Keratinocyte (primary cell): ENCODE results near the gene OSBPL10. TPM values are rescaled to one million over a fixed set of nuclear protein-coding genes. Genes with fewer than 3 reads are reported as not detected.

Experiments
- DNase-seq: peaks from one replicate; pipeline ENCODE4 v3.0.0-alpha.2; 2011; ENCODE audit warnings: low read depth, missing footprints, low spot score
- FAIRE-seq: peaks from 2 replicates; lab custom pipeline; 2011; peaks lifted over from hg19 to GRCh38; lab: Jason Lieb, UNC
- H2AFZ ChIP-seq: 2 replicates; pipeline ENCODE4 v1.6.0; 2012; ENCODE audit warnings: low read length, control low read depth, inconsistent platforms; ENCODE audit not compliant: control insufficient read depth
- H3K27ac ChIP-seq: 2 replicates; pipeline ENCODE4 v1.5.1; 2011; ENCODE audit warnings: low read length; ENCODE audit not compliant: control insufficient read depth, insufficient read depth
- H3K27me3 ChIP-seq: 3 replicates; pipeline ENCODE4 v1.6.0; 2011; ENCODE audit warnings: low read length; ENCODE audit not compliant: control insufficient read depth, insufficient read depth; ENCODE audit errors: extremely low read depth
- H3K36me3 ChIP-seq, 2 experiments: 2 replicates in 1 of 2; 3 replicates in 1 of 2; pipeline ENCODE4 v1.5.1; 2011; ENCODE audit warnings: low read length in 2 of 2, mild to moderate bottlenecking in 1 of 2; ENCODE audit not compliant: control insufficient read depth in 2 of 2, insufficient read depth in 2 of 2; ENCODE audit errors: extremely low read depth in 1 of 2
- H3K4me1 ChIP-seq: 3 replicates; pipeline ENCODE4 v1.5.1; 2011; ENCODE audit warnings: low read length; ENCODE audit not compliant: control insufficient read depth, insufficient read depth; ENCODE audit errors: extremely low read depth
- H3K4me2 ChIP-seq: 3 replicates; pipeline ENCODE4 v1.6.0; 2011; ENCODE audit warnings: low read depth, low read length; ENCODE audit not compliant: control insufficient read depth, insufficient read depth; ENCODE audit errors: extremely low read depth
- H3K4me3 ChIP-seq, 3 experiments: fragments of 200-600 bp in 1 of 3; sonication (generic) in 1 of 3; 2 replicates in 2 of 3; 3 replicates in 1 of 3; pipeline ENCODE4 v1.5.1; 2011 to 2016; ENCODE audit warnings: low read length in 3 of 3, mild to moderate bottlenecking in 3 of 3, control low read depth in 2 of 3, inconsistent platforms in 1 of 3, low read depth in 1 of 3, mixed read lengths in 1 of 3, mixed run types in 1 of 3, moderate library complexity in 1 of 3; ENCODE audit not compliant: control insufficient read depth in 2 of 3, insufficient read depth in 2 of 3; ENCODE audit errors: extremely low read depth in 1 of 3
- H3K79me2 ChIP-seq: 2 replicates; pipeline ENCODE4 v1.6.0; 2012; ENCODE audit warnings: low read length; ENCODE audit not compliant: control insufficient read depth, insufficient read depth
- H3K9ac ChIP-seq: 3 replicates; pipeline ENCODE4 v1.6.0; 2011; ENCODE audit warnings: low read length; ENCODE audit not compliant: control insufficient read depth, insufficient read depth; ENCODE audit errors: extremely low read depth
- H3K9me1 ChIP-seq: 3 replicates; pipeline ENCODE4 v1.6.0; 2011; ENCODE audit warnings: low read length; ENCODE audit not compliant: control insufficient read depth, insufficient read depth; ENCODE audit errors: extremely low read depth
- H3K9me3 ChIP-seq: 2 replicates; pipeline ENCODE4 v1.5.1; 2012; ENCODE audit warnings: low read depth, low read length; ENCODE audit not compliant: control insufficient read depth
- H4K20me1 ChIP-seq: 3 replicates; pipeline ENCODE4 v1.6.0; 2011; ENCODE audit warnings: low read length; ENCODE audit not compliant: control insufficient read depth, insufficient read depth; ENCODE audit errors: extremely low read depth
- EZH2 ChIP-seq: IDR thresholded peaks from one replicate; pipeline ENCODE4 v1.6.1; 2012; ENCODE audit warnings: inconsistent platforms, mild to moderate bottlenecking, low read length, moderate library complexity
- dilution Hi-C: fragments of 300-500 bp; cut with MboI; formaldehyde crosslinking; loops from one replicate; pipeline ENCODE4 v1.7.0; 2020; ENCODE audit warnings: low sequenced_read_pairs; ENCODE audit not compliant: extremely low pct_ligation_motif_present
- polyA plus RNA-seq, 5 experiments: library from polyadenylated mRNA; depleted of rRNA in 3 of 5; stranded (reverse) in 3 of 5; stranded (forward) in 1 of 5; unstranded in 1 of 5; fragments of >200 nt; gene quantifications; 1 replicate in 1 of 5; 2 replicates in 3 of 5; 3 replicates in 1 of 5; pipeline versions ENCODE4 v1.2.1 to v1.2.3, GENCODE V29; 2011 to 2012; ENCODE audit warnings: missing spikeins in 2 of 5, low read depth in 1 of 5, low replicate concordance in 1 of 5
- TF ChIP-seq, protein P1 (sequence below), 3 experiments: IDR thresholded peaks in 1 of 3; conservative IDR thresholded peaks in 1 of 3; optimal IDR thresholded peaks in 1 of 3; 2 replicates in 2 of 3; 3 replicates in 1 of 3; pipeline versions ENCODE3 to v1.5.1; 2011; ENCODE audit warnings: low read length in 3 of 3, mild to moderate bottlenecking in 3 of 3, moderate library complexity in 2 of 3, control low read depth in 1 of 3, inconsistent platforms in 1 of 3; ENCODE audit not compliant: insufficient read depth in 2 of 3; ENCODE audit errors: extremely low read depth in 1 of 3

OSBPL10 gene
- polyA plus RNA-seq, 1 donor (not counting 4 experiments of a cell fraction or from before 2014, with no cell fraction given) = 50.1 TPM

DNA sequence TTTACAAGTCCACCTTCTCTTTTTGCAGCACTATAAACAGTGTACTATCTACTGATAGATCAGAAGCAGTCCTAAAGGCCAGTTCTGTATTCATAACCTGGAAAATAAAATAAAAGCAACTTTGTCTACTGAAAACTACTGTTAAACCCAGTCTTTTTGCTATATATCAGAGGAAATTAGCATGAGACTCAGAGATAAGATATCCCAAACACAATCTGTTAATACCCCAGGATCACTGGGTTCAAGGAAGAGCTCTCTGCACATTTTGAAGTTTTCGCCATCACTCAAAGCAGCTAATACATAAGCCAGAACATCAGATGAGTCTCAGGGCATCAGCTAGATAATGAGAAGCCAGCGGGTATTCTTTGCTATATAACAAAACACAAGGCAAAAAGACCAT is 21.8 kb downstream of the OSBPL10 start:
- dilution Hi-C loops = no loop called here
- no peak overlapping the region for H3K27ac ChIP-seq
- DNase-seq = no peak
- H2AFZ ChIP-seq = no peak overlapping the region
- no peak for TF ChIP-seq EZH2
- TF ChIP-seq, protein P1, sequence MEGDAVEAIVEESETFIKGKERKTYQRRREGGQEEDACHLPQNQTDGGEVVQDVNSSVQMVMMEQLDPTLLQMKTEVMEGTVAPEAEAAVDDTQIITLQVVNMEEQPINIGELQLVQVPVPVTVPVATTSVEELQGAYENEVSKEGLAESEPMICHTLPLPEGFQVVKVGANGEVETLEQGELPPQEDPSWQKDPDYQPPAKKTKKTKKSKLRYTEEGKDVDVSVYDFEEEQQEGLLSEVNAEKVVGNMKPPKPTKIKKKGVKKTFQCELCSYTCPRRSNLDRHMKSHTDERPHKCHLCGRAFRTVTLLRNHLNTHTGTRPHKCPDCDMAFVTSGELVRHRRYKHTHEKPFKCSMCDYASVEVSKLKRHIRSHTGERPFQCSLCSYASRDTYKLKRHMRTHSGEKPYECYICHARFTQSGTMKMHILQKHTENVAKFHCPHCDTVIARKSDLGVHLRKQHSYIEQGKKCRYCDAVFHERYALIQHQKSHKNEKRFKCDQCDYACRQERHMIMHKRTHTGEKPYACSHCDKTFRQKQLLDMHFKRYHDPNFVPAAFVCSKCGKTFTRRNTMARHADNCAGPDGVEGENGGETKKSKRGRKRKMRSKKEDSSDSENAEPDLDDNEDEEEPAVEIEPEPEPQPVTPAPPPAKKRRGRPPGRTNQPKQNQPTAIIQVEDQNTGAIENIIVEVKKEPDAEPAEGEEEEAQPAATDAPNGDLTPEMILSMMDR (optimal IDR thresholded peaks at IDR 0.05 in 1 of 3, IDR thresholded peaks at IDR 0.05 in 1 of 3, conservative IDR thresholded peaks at IDR 0.05 in 1 of 3; ENCODE audit: extremely low read depth in 1 of 3, insufficient read depth in 2 of 3, low read length in 3 of 3) = no peak
- peaks cover 4% of the 10 kb centered on the region for H4K20me1 ChIP-seq
- no peak overlapping the region for H3K4me3 ChIP-seq
- peaks cover 98% of the 10 kb centered on the region for H3K79me2 ChIP-seq
- no peaks in the 10 kb centered on the region for H3K9me1 ChIP-seq
- H3K9me3 ChIP-seq = peaks cover 5% of the 10 kb centered on the region
- H3K9ac ChIP-seq = no peak overlapping the region
- peaks cover 37% of the 10 kb centered on the region for H3K4me1 ChIP-seq
- peaks cover 1 to 4% of the 10 kb centered on the region in 2 experiments for H3K36me3 ChIP-seq
- H3K4me2 ChIP-seq = no peak overlapping the region
- no peaks in the 10 kb centered on the region for H3K27me3 ChIP-seq
- FAIRE-seq = no peak

DNA sequence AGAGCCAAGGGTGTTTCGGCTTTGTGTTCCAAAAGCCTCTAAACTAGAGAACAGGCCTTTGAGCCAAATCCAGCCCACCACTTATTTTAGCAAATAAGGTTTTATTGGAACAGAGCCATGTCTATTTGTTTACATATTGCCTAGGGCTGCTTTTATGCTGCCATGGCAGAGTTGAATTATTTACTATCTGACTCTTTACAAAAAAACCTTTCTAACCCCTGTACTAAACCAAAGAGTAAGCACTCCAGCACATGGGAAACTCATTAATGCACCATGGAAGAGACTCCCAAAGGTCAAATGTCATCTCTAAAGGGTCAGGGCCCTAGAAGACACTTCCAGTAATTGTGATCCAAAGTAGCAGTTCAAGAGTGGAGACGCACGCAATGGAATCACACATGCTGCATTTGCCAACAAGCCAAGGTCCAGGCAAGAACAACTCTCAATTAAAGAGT is 22.3 kb downstream of the OSBPL10 start:
- Histone ChIP-seq H3K4me2 (no peak overlapping the region), H3K79me2 (peaks cover 98% of the 10 kb centered on the region), H3K9me3 (peaks cover 5% of the 10 kb centered on the region), H3K9me1 (no peaks in the 10 kb centered on the region), H3K27ac (no peak overlapping the region), H3K4me3 (no peak overlapping the region), H2AFZ (no peak overlapping the region), H3K9ac (no peak overlapping the region), H3K27me3 (no peaks in the 10 kb centered on the region), H3K4me1 (peaks cover 37% of the 10 kb centered on the region), H3K36me3 (peaks cover 1 to 4% of the 10 kb centered on the region in 2 experiments), H4K20me1 (peaks cover 4% of the 10 kb centered on the region)
- dilution Hi-C loops = no loop called here
- no peak for TF ChIP-seq EZH2
- TF ChIP-seq, protein P1 (optimal IDR thresholded peaks at IDR 0.05 in 1 of 3, IDR thresholded peaks at IDR 0.05 in 1 of 3, conservative IDR thresholded peaks at IDR 0.05 in 1 of 3; ENCODE audit: extremely low read depth in 1 of 3, insufficient read depth in 2 of 3, low read length in 3 of 3) = no peak
- FAIRE-seq (no peak), DNase-seq (no peak)
